NCI-H2227 treated with DMSO at 0.1 percent for 48 hours (cell line): ENCODE measurements around the gene MGAM2.
"Not testable (repeated sequence)": the region's sequence is repeated elsewhere in the genome, so short reads cannot be mapped to it uniquely, and the experiment has no call there.

Source experiments
- DNase-seq: peaks from one replicate; lab custom pipeline; 2025; lab: John Stamatoyannopoulos, UW

Gene MGAM2

GRCh38 chr7:142111499-142111898, at the start of gene MGAM2:
MGAM2 (plus strand) TSS chr7:142111718; CDS start chr7:142116874, 5,156 bp downstream.
- no peak for DNase-seq

GRCh38 chr7:142063551-142064442, 47.7 kb upstream of the MGAM2 start:
- no peak for DNase-seq

GRCh38 chr7:142066536-142066935, 45.0 kb upstream of the MGAM2 start:
- DNase-seq, result no peak

- DNase-seq, result no peak
Observed at GRCh38 chr7:142077762-142078161, 33.8 kb upstream of the MGAM2 start.

GRCh38 chr7:142083605-142084004, 27.9 kb upstream of the MGAM2 start:
- DNase-seq, result no peak

GRCh38 chr7:142085428-142085827, 26.1 kb upstream of the MGAM2 start:
- no peak for DNase-seq

GRCh38 chr7:142088022-142088714, 23.4 kb upstream of the MGAM2 start:
- DNase-seq, result no peak

- DNase-seq, result no peak
Observed at GRCh38 chr7:142089035-142089434, 22.5 kb upstream of the MGAM2 start.

GRCh38 chr7:142091961-142092360, 19.6 kb upstream of the MGAM2 start:
- no peak for DNase-seq

GRCh38 chr7:142094861-142095260, 16.7 kb upstream of the MGAM2 start:
- DNase-seq, result no peak

GRCh38 chr7:142097571-142097970, 13.9 kb upstream of the MGAM2 start:
- DNase-seq, result no peak

- no peak for DNase-seq
Observed at GRCh38 chr7:142098004-142098403, 13.5 kb upstream of the MGAM2 start.

- DNase-seq, result not testable (repeated sequence)
Observed at GRCh38 chr7:142099347-142099746, 12.2 kb upstream of the MGAM2 start.

GRCh38 chr7:142100634-142101033, 10.9 kb upstream of the MGAM2 start:
- no peak for DNase-seq

- DNase-seq, result not testable (repeated sequence)
Observed at GRCh38 chr7:142101794-142102193, 9.7 kb upstream of the MGAM2 start.

GRCh38 chr7:142104550-142105527, 6.7 kb upstream of the MGAM2 start:
- DNase-seq, result no peak

GRCh38 chr7:142108728-142109505, 2.6 kb upstream of the MGAM2 start:
- no peak for DNase-seq

- no peak for DNase-seq
Observed at GRCh38 chr7:142110098-142110497, 1.4 kb upstream of the MGAM2 start.

GRCh38 chr7:142110638-142111037, 880 bp upstream of the MGAM2 start:
- no peak for DNase-seq

GRCh38 chr7:142112086-142112485, 568 bp downstream of the MGAM2 start:
- no peak for DNase-seq

- DNase-seq, result no peak
Observed at GRCh38 chr7:142114207-142114606, 2.7 kb downstream of the MGAM2 start.
